ENCODE measurements around the gene DGKZ. TPM values are rescaled to one million over a fixed set of nuclear protein-coding genes. Genes with fewer than 3 reads are reported as not detected.

The DGKZ gene, protein sequence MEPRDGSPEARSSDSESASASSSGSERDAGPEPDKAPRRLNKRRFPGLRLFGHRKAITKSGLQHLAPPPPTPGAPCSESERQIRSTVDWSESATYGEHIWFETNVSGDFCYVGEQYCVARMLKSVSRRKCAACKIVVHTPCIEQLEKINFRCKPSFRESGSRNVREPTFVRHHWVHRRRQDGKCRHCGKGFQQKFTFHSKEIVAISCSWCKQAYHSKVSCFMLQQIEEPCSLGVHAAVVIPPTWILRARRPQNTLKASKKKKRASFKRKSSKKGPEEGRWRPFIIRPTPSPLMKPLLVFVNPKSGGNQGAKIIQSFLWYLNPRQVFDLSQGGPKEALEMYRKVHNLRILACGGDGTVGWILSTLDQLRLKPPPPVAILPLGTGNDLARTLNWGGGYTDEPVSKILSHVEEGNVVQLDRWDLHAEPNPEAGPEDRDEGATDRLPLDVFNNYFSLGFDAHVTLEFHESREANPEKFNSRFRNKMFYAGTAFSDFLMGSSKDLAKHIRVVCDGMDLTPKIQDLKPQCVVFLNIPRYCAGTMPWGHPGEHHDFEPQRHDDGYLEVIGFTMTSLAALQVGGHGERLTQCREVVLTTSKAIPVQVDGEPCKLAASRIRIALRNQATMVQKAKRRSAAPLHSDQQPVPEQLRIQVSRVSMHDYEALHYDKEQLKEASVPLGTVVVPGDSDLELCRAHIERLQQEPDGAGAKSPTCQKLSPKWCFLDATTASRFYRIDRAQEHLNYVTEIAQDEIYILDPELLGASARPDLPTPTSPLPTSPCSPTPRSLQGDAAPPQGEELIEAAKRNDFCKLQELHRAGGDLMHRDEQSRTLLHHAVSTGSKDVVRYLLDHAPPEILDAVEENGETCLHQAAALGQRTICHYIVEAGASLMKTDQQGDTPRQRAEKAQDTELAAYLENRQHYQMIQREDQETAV
- 38.1 to 55.2 TPM (median 46.4 TPM) in 5 replicates for total RNA-seq (2022; extraction: Qiagen RNA extraction; ENCODE audit: low read depth)

DNA sequence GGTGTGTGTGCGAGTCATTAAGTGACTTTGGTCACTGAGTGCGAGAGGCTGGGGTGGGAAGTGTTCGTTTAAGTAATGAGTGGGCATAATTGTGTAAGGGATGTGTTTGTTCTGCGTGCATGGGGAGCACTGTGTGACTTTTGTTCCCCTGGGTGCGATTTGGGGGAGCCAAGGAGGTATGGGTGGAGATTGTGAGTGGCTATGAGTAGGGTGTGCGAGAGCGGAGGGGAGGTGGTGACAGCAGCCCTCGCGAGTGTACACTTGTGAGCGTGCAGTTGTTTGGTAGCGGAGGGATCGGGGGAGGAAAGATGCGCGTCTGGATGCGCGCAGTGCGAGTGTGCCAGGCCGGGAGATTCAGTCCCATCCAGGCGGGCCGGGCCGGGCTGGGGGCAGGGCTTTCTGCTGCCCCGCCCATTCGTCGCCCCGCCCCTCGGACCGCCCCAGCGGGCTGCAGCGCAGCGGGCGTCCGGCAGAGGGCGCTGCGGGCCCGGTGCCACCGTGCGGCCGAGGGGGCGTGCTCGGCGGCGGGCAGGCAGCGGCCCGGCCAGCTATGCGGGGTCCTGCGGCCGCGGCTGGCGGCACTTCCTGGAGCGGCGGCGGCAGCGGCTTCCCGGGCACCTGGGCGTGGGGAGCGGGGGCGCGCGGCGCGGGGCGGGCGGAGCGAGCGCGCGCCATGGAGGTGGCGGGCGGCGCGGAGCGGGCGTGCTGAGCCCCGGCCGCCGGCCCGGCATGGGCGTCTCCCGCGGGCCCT is at the start of gene DGKZ:
DGKZ (plus strand) TSS at position 578 of the 751 bp plus-strand sequence. CDS start 197 bp downstream, outside the sequence.

DNA sequence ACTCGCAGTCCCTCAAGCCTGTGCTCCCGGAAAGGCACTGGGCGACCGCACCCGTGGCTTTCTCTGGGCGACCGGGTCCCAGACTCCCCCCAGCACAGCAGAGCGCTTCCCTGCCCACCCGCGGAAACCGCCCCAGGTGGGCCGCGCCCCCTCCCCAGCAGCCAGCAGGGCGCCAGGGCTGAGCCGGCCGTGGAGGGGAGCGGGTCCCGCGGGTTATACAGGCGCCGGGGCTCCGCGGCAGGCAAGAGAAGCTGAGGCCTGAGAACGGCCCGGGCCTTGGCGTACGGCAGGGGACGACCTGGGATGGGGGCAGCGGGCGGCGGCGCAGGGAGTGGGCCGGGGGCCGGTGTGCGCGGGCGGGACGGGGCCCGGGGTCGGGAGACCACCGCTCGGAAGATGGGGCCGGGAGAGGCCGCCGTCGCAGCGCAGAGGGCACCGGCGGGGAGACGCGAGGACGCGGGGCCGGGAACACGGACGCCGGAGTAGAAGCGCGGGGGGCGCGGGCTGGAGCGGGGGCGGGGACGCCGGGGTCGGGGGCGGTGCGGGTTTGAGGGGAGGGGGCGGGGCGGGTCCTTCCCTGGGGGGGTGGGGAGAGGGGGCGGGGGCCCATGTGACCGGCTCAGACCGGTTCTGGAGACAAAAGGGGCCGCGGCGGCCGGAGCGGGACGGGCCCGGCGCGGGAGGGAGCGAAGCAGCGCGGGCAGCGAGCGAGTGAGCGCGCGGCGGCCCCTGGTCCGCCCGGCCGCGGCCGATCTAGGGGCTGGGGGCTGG is 34.0 kb downstream of the DGKZ start, which contains the start of gene MDK:
MDK (plus strand) TSS at position 622 of the 771 bp plus-strand sequence. CDS start 389 bp downstream, outside the sequence.

DNA sequence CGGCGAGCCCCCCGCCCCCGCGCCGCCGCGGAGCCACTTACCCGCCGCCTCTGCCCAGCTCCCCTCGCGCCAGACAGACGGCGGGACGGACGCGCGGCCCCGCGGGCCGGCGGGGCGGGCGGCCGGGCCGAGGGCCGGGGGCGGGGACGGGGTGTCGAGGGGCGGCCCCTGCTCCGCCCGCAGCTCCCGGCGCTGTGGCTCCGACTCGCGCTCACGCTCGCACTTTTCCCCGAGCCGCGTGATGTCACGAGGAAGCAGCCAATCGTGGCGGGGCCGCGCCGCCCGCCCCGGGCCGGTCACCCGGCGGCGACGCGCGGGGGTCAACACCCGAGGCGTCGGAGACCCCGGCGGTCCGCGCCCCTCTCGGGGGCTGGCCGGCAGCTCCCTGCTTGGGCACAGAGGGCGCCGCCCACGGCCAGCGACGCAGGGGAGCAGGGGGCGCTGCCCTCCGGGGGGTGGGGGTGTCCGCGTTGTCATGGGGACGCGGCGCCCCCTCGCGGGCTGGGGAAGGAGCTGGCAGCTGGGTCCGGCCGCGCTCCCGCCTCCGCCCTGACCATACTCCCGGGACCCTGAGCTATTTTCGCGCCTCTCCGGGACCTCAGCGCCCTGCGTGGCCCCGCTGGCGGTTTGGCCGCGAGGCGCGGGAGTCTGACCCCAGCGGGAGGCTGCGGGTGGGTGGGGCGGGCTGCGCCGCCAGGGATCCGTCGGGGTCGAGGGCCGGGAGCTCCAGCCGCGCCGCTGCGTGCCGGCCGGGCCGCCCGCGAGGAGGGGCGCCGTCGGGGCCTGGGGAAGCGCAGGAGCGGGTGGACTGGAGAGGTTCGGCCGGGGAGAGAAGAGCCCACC is 44.5 kb downstream of the DGKZ start, which contains the start of gene CHRM4:
CHRM4 (minus strand) TSS at position 199 of the 843 bp plus-strand sequence. CDS start 5,219 bp downstream, outside the sequence.

Other genes starting within 250 kb of the DGKZ start
- gene PHF21A, start 226.0 kb upstream of the DGKZ start, total RNA-seq (2022; extraction: Qiagen RNA extraction; ENCODE audit: low read depth), result 10.5 to 15.2 TPM (median 13.3 TPM) in 5 replicates
- 4.5 to 7.4 TPM (median 5.0 TPM) in 5 replicates for gene CREB3L1, start 69.8 kb upstream of the DGKZ start, total RNA-seq (2022; extraction: Qiagen RNA extraction; ENCODE audit: low read depth)
- gene MDK, start 34.2 kb downstream of the DGKZ start, total RNA-seq (2022; extraction: Qiagen RNA extraction; ENCODE audit: low read depth), result 17.4 to 20.2 TPM (median 18.4 TPM) in 5 replicates
- gene CHRM4, start 44.3 kb downstream of the DGKZ start, total RNA-seq (2022; extraction: Qiagen RNA extraction; ENCODE audit: low read depth), result 0.56 to 1.0 TPM (median 0.59 TPM) in 5 replicates
- 15.3 to 17.4 TPM (median 16.8 TPM) in 5 replicates for gene AMBRA1, start 246.6 kb downstream of the DGKZ start, total RNA-seq (2022; extraction: Qiagen RNA extraction; ENCODE audit: low read depth)